DOHH2 (cell line): ENCODE measurements around the gene VAC14.

Experiments
- H3F3A ChIP-seq: fragments of 200-600 bp; sonication (generic), shearing (Covaris generic); 2 replicates; pipeline ENCODE4 v1.6.0; 2016; ENCODE audit warnings: antibody characterized with exemption, mild to moderate bottlenecking; ENCODE audit not compliant: control insufficient read depth, insufficient read depth
- H3K27ac ChIP-seq: fragments of 200-600 bp; sonication (generic); 2 replicates; pipeline ENCODE4 v1.5.1; 2014; ENCODE audit warnings: low read depth, mild to moderate bottlenecking, low read length, moderate library complexity
- H3K27me3 ChIP-seq: fragments of 200-600 bp; sonication (generic); 2 replicates; pipeline ENCODE4 v1.6.1; 2014; ENCODE audit warnings: mild to moderate bottlenecking, low read length, mixed read lengths; ENCODE audit not compliant: control insufficient read depth
- H3K36me3 ChIP-seq: fragments of 200-600 bp; sonication (generic); 2 replicates; pipeline ENCODE4 v1.6.1; 2014; ENCODE audit warnings: mild to moderate bottlenecking, low read length, moderate library complexity, mixed read lengths; ENCODE audit not compliant: control insufficient read depth
- H3K4me1 ChIP-seq: fragments of 200-600 bp; sonication (generic); 2 replicates; pipeline ENCODE4 v1.6.1; 2014; ENCODE audit warnings: mild to moderate bottlenecking, low read length, mixed read lengths; ENCODE audit not compliant: control insufficient read depth
- H3K4me2 ChIP-seq: fragments of 200-600 bp; sonication (generic); 2 replicates; pipeline ENCODE4 v1.6.0; 2014; ENCODE audit warnings: mild to moderate bottlenecking, low read length, moderate library complexity
- H3K4me3 ChIP-seq: fragments of 200-600 bp; sonication (generic); 2 replicates; pipeline ENCODE4 v1.5.1; 2014; ENCODE audit warnings: mild to moderate bottlenecking, low read length, mixed read lengths
- H3K79me2 ChIP-seq: fragments of 200-600 bp; sonication (generic); 2 replicates; pipeline ENCODE4 v1.6.1; 2014; ENCODE audit warnings: mild to moderate bottlenecking, low read length, mixed read lengths; ENCODE audit not compliant: control insufficient read depth
- H3K9me2 ChIP-seq: fragments of 200-600 bp; sonication (generic); replicated peaks from 2 replicates; pipeline ENCODE4 v1.6.1; 2014; ENCODE audit warnings: mild to moderate bottlenecking, low read length, mixed read lengths; ENCODE audit not compliant: control insufficient read depth
- H3K9me3 ChIP-seq: fragments of 200-600 bp; sonication (generic); 2 replicates; pipeline ENCODE4 v1.6.1; 2014; ENCODE audit warnings: antibody characterized with exemption, low read length, mixed read lengths; ENCODE audit not compliant: control insufficient read depth, insufficient read depth
- H4K20me1 ChIP-seq: fragments of 200-600 bp; sonication (generic); 2 replicates; pipeline ENCODE4 v1.6.0; 2014; ENCODE audit warnings: low read depth, mild to moderate bottlenecking, antibody characterized with exemption, low read length, moderate library complexity; ENCODE audit not compliant: control insufficient read depth, insufficient read depth
- EZH2phosphoT487 ChIP-seq: fragments of 200-600 bp; sonication (generic); IDR thresholded peaks from 2 replicates; pipeline ENCODE4 v1.6.1; 2017; ENCODE audit warnings: borderline replicate concordance, mild to moderate bottlenecking, antibody characterized with exemption, low read length, moderate library complexity, mixed read lengths
- TF ChIP-seq, protein P1 (sequence below): fragments of 200-600 bp; sonication (generic); IDR thresholded peaks from one replicate; pipeline ENCODE4 v1.5.1; 2014; ENCODE audit warnings: antibody characterized with exemption, mild to moderate bottlenecking, low read depth, low read length; ENCODE audit not compliant: poor library complexity, severe bottlenecking

The VAC14 gene

DNA sequence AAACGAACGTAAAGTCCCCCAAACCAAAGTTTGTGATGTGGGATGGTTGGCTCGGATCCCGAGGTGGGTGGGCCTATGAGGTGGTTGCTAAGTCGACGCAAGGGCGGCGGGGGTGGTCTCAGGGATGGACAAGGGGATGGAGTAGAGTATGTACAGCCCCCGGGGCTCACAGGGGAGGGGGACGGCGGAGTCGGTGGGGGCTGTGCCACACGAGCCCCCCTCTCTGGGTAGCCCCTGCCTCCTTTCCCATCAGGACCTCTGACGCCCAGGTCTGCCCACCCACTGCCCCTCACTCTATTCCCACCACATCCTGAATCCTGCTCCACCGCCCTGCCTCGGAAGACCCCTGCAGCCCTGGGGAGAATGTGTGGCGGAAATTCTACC, 139.4 kb downstream of the VAC14 start:
- H3K4me3 ChIP-seq, result no peak overlapping the region
- H3K4me2 ChIP-seq, result no peak overlapping the region
- H3F3A ChIP-seq, result no peaks in the 10 kb centered on the region
- no peaks in the 10 kb centered on the region for H3K9me3 ChIP-seq
- no peaks in the 10 kb centered on the region for H3K36me3 ChIP-seq
- no peak overlapping the region for H3K27ac ChIP-seq
- H3K4me1 ChIP-seq, result no peaks in the 10 kb centered on the region
- no peaks in the 10 kb centered on the region for H3K9me2 ChIP-seq
- no peaks in the 10 kb centered on the region for H4K20me1 ChIP-seq
- TF ChIP-seq, protein P1, sequence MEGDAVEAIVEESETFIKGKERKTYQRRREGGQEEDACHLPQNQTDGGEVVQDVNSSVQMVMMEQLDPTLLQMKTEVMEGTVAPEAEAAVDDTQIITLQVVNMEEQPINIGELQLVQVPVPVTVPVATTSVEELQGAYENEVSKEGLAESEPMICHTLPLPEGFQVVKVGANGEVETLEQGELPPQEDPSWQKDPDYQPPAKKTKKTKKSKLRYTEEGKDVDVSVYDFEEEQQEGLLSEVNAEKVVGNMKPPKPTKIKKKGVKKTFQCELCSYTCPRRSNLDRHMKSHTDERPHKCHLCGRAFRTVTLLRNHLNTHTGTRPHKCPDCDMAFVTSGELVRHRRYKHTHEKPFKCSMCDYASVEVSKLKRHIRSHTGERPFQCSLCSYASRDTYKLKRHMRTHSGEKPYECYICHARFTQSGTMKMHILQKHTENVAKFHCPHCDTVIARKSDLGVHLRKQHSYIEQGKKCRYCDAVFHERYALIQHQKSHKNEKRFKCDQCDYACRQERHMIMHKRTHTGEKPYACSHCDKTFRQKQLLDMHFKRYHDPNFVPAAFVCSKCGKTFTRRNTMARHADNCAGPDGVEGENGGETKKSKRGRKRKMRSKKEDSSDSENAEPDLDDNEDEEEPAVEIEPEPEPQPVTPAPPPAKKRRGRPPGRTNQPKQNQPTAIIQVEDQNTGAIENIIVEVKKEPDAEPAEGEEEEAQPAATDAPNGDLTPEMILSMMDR, result no peak
- no peaks in the 10 kb centered on the region for H3K27me3 ChIP-seq
- no peaks in the 10 kb centered on the region for H3K79me2 ChIP-seq

DNA sequence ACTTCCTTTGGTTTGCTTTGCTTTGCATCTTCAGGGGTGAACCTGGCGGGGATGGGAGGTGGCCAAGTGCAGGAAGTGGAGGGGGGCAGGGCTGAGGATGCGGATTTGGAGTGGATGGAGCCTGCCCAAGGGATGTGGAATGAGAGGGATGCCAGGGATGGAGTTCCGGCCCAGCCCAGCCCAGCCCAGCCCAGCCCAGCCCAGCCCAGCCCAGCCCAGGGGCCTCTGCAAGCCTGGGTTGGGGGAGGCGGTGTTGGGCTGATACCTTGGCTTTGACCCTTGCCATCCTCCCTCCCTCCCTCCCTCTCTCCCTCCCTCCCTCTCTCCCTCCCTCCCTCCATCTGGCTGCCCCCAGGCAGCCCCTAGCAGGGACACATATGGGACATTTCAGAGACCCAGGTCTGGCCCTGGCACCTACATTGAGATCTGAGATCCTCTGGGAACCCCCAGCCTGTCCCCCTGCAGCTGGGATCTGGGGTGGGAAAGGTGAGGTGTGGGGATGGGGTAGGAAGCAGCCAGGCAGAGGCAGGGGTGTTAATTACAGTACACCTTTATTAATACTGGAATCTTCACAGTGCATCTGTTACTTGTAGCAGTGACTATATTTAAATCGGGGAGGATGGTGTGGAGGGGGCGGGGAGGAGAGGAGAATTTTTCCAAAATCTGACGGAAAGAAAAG, 140.1 kb downstream of the VAC14 start:
- H3K9me2 ChIP-seq, result no peaks in the 10 kb centered on the region

DNA sequence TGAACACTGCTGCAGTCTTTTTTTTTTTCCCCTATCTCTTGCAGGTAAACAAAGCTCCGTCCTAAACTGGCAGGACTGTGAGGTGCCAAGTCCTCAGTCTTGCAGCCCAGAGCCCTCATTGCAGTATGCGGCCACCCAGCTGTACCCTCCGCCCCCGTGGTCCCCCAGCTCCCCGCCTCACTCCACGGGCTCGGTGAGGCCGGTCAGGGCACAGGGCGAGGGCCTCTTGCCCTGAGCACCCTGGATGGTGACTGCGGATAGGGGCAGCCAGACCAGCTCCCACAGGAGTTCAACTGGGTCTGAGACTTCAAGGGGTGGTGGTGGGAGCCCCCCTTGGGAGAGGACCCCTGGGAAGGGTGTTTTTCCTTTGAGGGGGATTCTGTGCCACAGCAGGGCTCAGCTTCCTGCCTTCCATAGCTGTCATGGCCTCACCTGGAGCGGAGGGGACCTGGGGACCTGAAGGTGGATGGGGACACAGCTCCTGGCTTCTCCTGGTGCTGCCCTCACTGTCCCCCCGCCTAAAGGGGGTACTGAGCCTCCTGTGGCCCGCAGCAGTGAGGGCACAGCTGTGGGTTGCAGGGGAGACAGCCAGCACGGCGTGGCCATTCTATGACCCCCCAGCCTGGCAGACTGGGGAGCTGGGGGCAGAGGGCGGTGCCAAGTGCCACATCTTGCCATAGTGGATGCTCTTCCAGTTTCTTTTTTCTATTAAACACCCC, 140.8 kb downstream of the VAC14 start:
- Histone ChIP-seq H3K36me3 (no peaks in the 10 kb centered on the region), H3K27me3 (no peaks in the 10 kb centered on the region), H3K9me3 (no peaks in the 10 kb centered on the region), H3K4me1 (no peaks in the 10 kb centered on the region), H3K27ac (no peak overlapping the region), H3K79me2 (no peaks in the 10 kb centered on the region), H3F3A (no peaks in the 10 kb centered on the region), H3K4me3 (no peak overlapping the region), H3K9me2 (no peaks in the 10 kb centered on the region), H4K20me1 (no peaks in the 10 kb centered on the region), H3K4me2 (no peak overlapping the region)
- TF ChIP-seq, protein P1, result no peak
- TF ChIP-seq EZH2phosphoT487, result no peak

More for the DNA sequence above, 140.1 kb downstream of the VAC14 start:
- no peaks in the 10 kb centered on the region for H3K4me1 ChIP-seq
- TF ChIP-seq, protein P1, result no peak
- TF ChIP-seq EZH2phosphoT487, result no peak
- H3K79me2 ChIP-seq, result no peaks in the 10 kb centered on the region
- H3K36me3 ChIP-seq, result no peaks in the 10 kb centered on the region
- no peak overlapping the region for H3K27ac ChIP-seq
- H3F3A ChIP-seq, result no peaks in the 10 kb centered on the region
- no peaks in the 10 kb centered on the region for H3K9me3 ChIP-seq
- H3K27me3 ChIP-seq, result no peaks in the 10 kb centered on the region
- no peak overlapping the region for H3K4me3 ChIP-seq
- no peaks in the 10 kb centered on the region for H4K20me1 ChIP-seq
- no peak overlapping the region for H3K4me2 ChIP-seq
